GM19372 (cell line): Measurements from ENCODE around the gene RFXAP.

Experiments used
- ATAC-seq: cut with Tn5 transposase; IDR thresholded peaks from one replicate; pipeline ENCODE4 v1.9.1; 2021; ENCODE audit warnings: mild to moderate bottlenecking, low read depth, moderate library complexity; ENCODE audit not compliant: unreplicated experiment

The RFXAP gene

DNA sequence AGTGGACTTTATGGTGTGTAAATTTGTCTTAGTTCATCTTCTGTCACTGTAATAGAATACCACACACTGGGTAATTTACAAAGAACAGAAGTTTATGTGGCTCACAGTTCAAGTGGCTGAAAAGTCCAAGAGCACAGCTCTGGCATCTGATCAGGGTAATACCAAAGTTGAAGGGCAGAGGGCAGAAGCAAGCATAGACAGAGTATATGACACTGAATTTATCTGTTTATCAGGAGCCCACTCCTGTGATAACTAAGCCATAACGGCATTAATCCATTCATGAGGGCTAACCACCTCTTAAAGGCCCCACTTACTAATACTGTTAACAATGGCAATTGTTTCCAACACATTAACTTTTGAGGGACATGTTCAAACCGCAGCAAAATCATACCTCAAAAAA, 4.0 kb upstream of the RFXAP start:
- no peak for ATAC-seq

GRCh38 chr13:36817996-36818803, 822 bp upstream of the RFXAP start:
- no peak for ATAC-seq

DNA sequence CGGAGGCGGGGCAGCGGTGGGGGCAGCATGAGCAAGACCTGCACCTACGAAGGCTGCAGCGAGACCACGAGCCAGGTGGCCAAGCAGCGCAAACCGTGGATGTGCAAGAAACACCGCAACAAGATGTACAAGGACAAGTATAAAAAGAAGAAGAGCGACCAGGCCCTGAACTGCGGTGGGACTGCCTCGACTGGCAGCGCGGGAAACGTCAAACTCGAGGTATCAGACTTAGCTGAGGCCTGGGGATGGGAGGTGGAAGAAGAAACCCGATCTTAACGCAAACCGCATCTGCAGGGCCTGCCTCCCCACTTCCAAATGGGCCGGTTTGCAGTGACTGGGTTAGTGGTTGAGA, 693 bp downstream of the RFXAP start:
- ATAC-seq, result peak; percentile 14

DNA sequence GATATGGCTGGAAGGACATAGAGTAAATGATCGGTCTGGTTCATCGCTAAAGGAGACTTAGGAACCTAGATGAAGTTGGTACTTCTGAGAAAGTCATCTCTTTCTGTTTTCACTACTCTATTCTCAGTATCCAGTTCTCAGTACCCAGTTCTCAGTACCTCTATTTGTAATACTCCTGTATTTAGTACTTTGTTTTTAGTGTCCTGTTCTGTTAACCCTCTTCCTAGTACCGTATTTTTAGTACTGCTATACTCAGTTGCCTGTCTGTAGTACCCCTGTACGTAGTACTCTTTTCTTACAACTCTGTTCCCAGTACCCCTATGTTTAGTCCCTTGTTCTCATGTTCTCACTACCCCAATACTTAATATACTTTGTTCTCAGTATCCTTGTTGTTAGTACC, 1.2 kb downstream of the RFXAP start:
- no peak for ATAC-seq

DNA sequence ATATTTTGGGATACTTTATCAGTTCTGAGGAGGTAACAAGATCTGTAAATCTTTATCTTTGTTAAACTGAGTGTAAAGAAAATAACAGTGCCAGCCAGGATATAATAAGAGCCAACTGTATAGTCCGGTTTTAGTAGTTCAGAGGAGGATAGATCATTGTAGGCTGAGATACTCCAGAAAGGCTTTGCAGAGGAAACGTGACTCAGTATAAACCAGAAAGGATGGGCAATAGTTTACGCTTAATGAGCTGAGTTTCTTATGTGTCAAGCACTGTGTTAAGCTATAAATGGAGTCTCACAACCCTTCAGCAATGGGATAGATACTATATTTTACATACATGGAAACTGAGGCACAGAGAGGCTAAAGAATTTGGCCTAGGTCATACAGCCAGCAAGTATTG, 3.8 kb downstream of the RFXAP start:
- ATAC-seq, result no peak

GRCh38 chr13:36829753-36830152, 10.7 kb downstream of the RFXAP start:
- no peak for ATAC-seq

- ATAC-seq, result no peak
Measured at GRCh38 chr13:36831291-36831690, 12.3 kb downstream of the RFXAP start.

DNA sequence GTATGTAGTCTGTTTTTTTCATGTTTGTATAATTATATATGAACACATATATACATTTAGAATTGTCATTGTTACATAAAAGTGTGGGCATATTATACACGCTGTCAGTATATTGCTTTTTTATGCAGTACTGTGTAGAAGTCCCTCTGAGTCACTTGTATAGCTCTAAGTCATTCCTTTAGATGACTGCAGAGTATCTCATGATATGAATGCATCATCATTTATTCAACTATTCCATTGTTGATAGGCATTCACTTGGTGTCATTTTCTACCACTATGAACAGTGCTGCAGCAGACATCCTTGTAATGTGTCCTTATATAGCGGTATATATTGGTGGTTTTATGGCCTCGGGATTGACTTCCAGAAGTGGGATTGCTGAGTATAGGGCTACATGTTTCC, 15.3 kb downstream of the RFXAP start:
- no peak for ATAC-seq

DNA sequence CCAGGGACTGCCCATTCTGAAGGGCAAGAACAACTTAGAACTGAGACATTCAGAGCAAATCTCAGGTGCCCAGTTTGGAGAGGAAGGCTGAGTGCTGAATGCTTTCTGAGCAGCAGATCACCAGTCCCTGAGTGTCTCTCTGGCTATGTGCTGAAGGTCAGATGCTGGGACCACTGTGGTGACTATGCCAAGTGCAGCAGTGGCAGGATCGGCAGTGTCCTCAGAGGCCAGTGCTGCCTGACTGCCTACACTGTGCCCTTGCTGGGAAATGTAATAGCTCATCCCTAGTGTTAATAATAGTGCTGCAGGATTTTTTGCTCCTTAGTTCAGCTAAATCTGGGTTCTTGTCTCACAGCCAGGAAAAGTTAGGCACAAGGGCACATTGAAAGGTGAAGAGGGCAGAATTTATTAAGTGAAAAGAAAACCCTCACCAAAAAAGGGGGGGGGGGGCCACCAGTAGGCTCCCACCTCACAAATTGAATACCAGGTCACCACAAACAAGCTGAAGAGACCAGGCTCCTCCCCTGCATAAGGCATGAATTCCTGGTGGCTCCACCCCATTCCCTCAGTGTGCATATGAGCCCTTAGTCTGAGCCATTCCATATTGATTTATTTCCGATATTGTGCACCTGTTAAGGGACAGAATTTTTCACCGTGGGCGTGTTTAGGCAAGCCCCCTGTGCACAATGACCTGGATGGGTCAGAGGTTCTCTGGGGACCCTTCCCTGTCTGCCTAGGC, 18.5 kb downstream of the RFXAP start:
- ATAC-seq, result no peak

- ATAC-seq, result no peak
Measured at GRCh38 chr13:36839281-36839680, 20.3 kb downstream of the RFXAP start.

DNA sequence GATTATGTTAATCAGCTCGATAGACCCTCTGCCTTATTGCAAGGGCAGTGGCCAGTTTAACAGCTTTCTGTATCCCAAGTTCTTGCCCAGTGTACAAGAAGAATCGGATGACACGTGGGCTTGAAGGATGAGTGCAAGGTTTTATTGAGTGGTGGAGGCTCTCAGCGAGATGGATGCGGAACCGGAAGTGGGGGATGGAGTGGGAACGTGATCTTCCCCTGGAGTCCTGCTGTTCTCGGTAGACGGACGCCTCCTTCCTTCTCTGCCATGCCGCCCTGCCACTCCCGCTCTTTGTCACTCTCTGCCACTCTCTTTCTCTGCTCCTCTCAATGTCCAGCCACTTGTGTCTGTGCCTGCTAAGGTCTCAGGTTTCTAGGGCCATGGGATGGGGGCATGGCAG, 21.0 kb downstream of the RFXAP start:
- no peak for ATAC-seq

GRCh38 chr13:36840718-36841250, 21.8 kb downstream of the RFXAP start:
- ATAC-seq, result no peak

GRCh38 chr13:36841391-36841790, 22.4 kb downstream of the RFXAP start:
- ATAC-seq, result no peak

GRCh38 chr13:36847606-36848005, 28.6 kb downstream of the RFXAP start:
- ATAC-seq, result no peak

- ATAC-seq, result no peak
Measured at GRCh38 chr13:36848199-36848982, 29.4 kb downstream of the RFXAP start.

DNA sequence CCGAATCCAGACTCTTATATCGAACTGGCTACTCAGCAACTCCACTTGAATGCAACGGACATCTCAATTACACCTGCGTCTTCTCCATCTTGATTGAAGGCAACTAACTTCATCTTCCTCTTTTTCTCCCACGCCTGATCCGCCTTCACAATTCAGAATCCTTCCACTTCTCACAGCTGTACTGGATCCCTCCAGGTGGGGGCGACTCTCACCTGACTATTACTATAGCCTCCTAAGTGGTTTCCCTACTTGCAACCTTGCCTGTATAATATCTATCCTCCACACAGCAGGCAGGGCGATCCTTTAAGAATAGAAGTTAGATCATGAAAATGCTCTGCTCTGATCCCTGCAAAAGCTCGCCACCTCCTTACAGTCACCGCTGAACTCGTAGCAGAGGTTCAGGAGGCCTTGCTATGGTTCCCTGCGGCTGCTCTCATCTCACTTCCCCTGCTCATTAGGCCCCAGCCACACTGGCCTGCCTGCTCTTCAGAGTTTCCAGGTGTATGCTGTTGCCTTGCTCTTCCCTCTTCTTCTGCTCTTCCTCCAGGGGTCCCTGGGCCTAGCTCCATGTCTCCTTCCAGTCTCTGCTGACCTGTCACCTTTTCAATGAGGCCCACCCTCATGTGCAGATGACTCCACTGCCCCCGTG, 31.9 kb downstream of the RFXAP start:
- no peak for ATAC-seq

- no peak for ATAC-seq
Measured at GRCh38 chr13:36857253-36857652, 38.2 kb downstream of the RFXAP start.

- ATAC-seq, result peak; percentile 66
Measured at GRCh38 chr13:36858290-36858689, 39.3 kb downstream of the RFXAP start.

- no peak for ATAC-seq
Measured at GRCh38 chr13:36859259-36859658, 40.2 kb downstream of the RFXAP start.

GRCh38 chr13:36862002-36862685, 43.1 kb downstream of the RFXAP start:
- ATAC-seq, result no peak
